NCI-H2029 treated with DMSO at 0.1 percent for 48 hours (cell line): Measurements from ENCODE around the gene MVB12B.
A peak's percentile ranks its signal among the peaks of the same experiment; 100 is the strongest.

Experiments used
- DNase-seq: peaks from one replicate; lab custom pipeline; 2025; lab: John Stamatoyannopoulos, UW

Gene MVB12B

GRCh38 chr9:126430124-126430523 is 103.5 kb downstream of the MVB12B start:
- peak; percentile 37 for DNase-seq

- no peak for DNase-seq
Observed at GRCh38 chr9:126431077-126431742, 104.6 kb downstream of the MVB12B start.

GRCh38 chr9:126432659-126433058 is 106.0 kb downstream of the MVB12B start:
- DNase-seq: no peak

- no peak for DNase-seq
Observed at GRCh38 chr9:126435105-126435504, 108.5 kb downstream of the MVB12B start.

GRCh38 chr9:126435626-126436025 is 109.0 kb downstream of the MVB12B start:
- no peak for DNase-seq

GRCh38 chr9:126436545-126437267 is 110.1 kb downstream of the MVB12B start:
- no peak for DNase-seq

- no peak for DNase-seq
Observed at GRCh38 chr9:126437268-126437666, 110.6 kb downstream of the MVB12B start.

- no peak for DNase-seq
Observed at GRCh38 chr9:126437701-126438100, 111.1 kb downstream of the MVB12B start.

GRCh38 chr9:126438741-126439401 is 112.2 kb downstream of the MVB12B start:
- no peak for DNase-seq

- DNase-seq: no peak
Observed at GRCh38 chr9:126439402-126439765, 112.8 kb downstream of the MVB12B start.

GRCh38 chr9:126439883-126440653 is 113.4 kb downstream of the MVB12B start:
- no peak for DNase-seq

- DNase-seq: no peak
Observed at GRCh38 chr9:126440940-126441339, 114.3 kb downstream of the MVB12B start.

- no peak for DNase-seq
Observed at GRCh38 chr9:126442636-126443035, 116.0 kb downstream of the MVB12B start.

- DNase-seq: no peak
Observed at GRCh38 chr9:126443144-126443543, 116.5 kb downstream of the MVB12B start.

GRCh38 chr9:126448136-126448535 is 121.5 kb downstream of the MVB12B start:
- DNase-seq: no peak

- DNase-seq: no peak
Observed at GRCh38 chr9:126448865-126449577, 122.4 kb downstream of the MVB12B start.

GRCh38 chr9:126449725-126450667 is 123.4 kb downstream of the MVB12B start:
- no peak for DNase-seq

- no peak for DNase-seq
Observed at GRCh38 chr9:126450668-126451205, 124.1 kb downstream of the MVB12B start.

- DNase-seq: no peak
Observed at GRCh38 chr9:126451316-126451885, 124.8 kb downstream of the MVB12B start.

GRCh38 chr9:126452106-126452505 is 125.5 kb downstream of the MVB12B start:
- no peak for DNase-seq
